Spleen (tissue), 11 donors: ENCODE results near the gene PINLYP. TPM values are rescaled to one million over a fixed set of nuclear protein-coding genes. Genes with fewer than 3 reads are reported as not detected.
"Not testable (repeated sequence)": the region's sequence is repeated elsewhere in the genome, so short reads cannot be mapped to it uniquely, and the experiment has no call there.

ENCODE experiments used
- DNase-seq: peaks from one replicate; pipeline ENCODE4 v3.0.0-alpha.2; 2020
- H3K27ac ChIP-seq, 8 donors: fragments of 200-600 bp; sonication (generic) in 7 of 8; 1 replicate in 4 of 8; 2 replicates in 4 of 8; pipeline versions ENCODE4 v1.5.0 to v1.8.0; 2016 to 2021; ENCODE audit warnings: inconsistent platforms in 4 of 8, mild to moderate bottlenecking in 4 of 8, moderate library complexity in 1 of 8
- H3K27me3 ChIP-seq, 7 donors: fragments of 200-600 bp; sonication (generic) in 6 of 7; replicated peaks in 1 of 7; 1 replicate in 4 of 7; 2 replicates in 3 of 7; pipeline versions ENCODE4 v1.5.0 to v1.8.0; 2016 to 2021; ENCODE audit warnings: inconsistent platforms in 3 of 7, mild to moderate bottlenecking in 1 of 7
- H3K36me3 ChIP-seq, 6 donors: fragments of 200-600 bp; sonication (generic) in 5 of 6; 1 replicate in 4 of 6; 2 replicates in 2 of 6; pipeline versions ENCODE4 v1.5.0 to v1.8.0; 2016 to 2021; ENCODE audit warnings: inconsistent platforms in 2 of 6
- H3K4me1 ChIP-seq, 6 donors: fragments of 200-600 bp; sonication (generic) in 5 of 6; 1 replicate in 3 of 6; 2 replicates in 3 of 6; pipeline versions ENCODE4 v1.5.0 to v1.8.0; 2016 to 2021; ENCODE audit warnings: inconsistent platforms in 3 of 6
- H3K4me3 ChIP-seq, 8 donors: fragments of 200-600 bp; sonication (generic) in 7 of 8; 1 replicate in 4 of 8; 2 replicates in 4 of 8; pipeline versions ENCODE4 v1.5.0 to v1.8.0; 2016 to 2021; ENCODE audit warnings: inconsistent platforms in 4 of 8, mild to moderate bottlenecking in 4 of 8, moderate library complexity in 2 of 8
- H3K9me3 ChIP-seq, 8 donors: fragments of 200-600 bp; sonication (generic) in 7 of 8; 1 replicate in 4 of 8; 2 replicates in 4 of 8; pipeline versions ENCODE4 v1.5.0 to v1.8.0; 2016 to 2021; ENCODE audit warnings: inconsistent platforms in 4 of 8
- POLR2A ChIP-seq, 3 donors: fragments of 450-650 bp; IDR thresholded peaks; one replicate each; pipeline ENCODE4 v1.5.1; 2017; ENCODE audit warnings: antibody characterized with exemption in 3 of 3, mild to moderate bottlenecking in 1 of 3
- POLR2AphosphoS5 ChIP-seq, 3 donors: sonication (generic); formaldehyde crosslinking; IDR thresholded peaks; one replicate each; pipeline ENCODE4 v1.5.1; 2017; ENCODE audit warnings: antibody characterized with exemption in 3 of 3
- WGBS, 5 donors: extraction: QIAGEN DNeasy Blood & Tissue Kit in 3 of 5; methylation state at CpG; one replicate each; pipeline versions ENCODE4 v1.1.5 to v1.1.7; 2013 to 2018; 5-methylcytosine and 5-hydroxymethylcytosine counted together
- intact Hi-C: fragments of 100-400 bp; cut with DNase I; formaldehyde crosslinking; loops from one replicate; pipeline ENCODE4 v1.15.0; 2023; ENCODE audit warnings: low total_unique reads
- polyA plus RNA-seq, 3 donors: library from polyadenylated mRNA; stranded (reverse); fragments of 200-250 nt; gene quantifications; one replicate each; pipeline ENCODE4 v1.2.1, GENCODE V29; 2013
- total RNA-seq, 7 donors: library from RNA; depleted of rRNA in 3 of 7; stranded (reverse); fragments of >200 nt in 3 of 7; fragmentation: NEBNext Ultra II Directional in 4 of 7; extraction: Animal tissue kit (Norgen Biotek cat#: 25700) in 4 of 7; gene quantifications; one replicate each; pipeline versions ENCODE4 v1.1.0 to v1.2.1, GENCODE V29; 2016 to 2021
- TF ChIP-seq, protein P1 (sequence below), 11 experiments: fragments of 200-600 bp in 7 of 11; fragments of 450-650 bp in 4 of 11; sonication (generic) in 4 of 11; IDR thresholded peaks in 8 of 11; conservative IDR thresholded peaks in 3 of 11; 1 replicate in 7 of 11; 2 replicates in 4 of 11; pipeline versions ENCODE4 v1.4.0 to v1.8.0; 2016 to 2021; ENCODE audit warnings: antibody characterized with exemption in 11 of 11, inconsistent platforms in 4 of 11, mild to moderate bottlenecking in 1 of 11
- donor health status: healthy with polysubstance abuse.
- donor health status: DM: no; HTN: no; CAD: no; lungs with moderate emphysema.
- donor health status: DM: no; HTN: no; CAD: no.
- donor health status: Bipolar disorder and iron deficiency.
- donor health status: healthy.
- donor health status: DM: no; HTN: no; CAD: no.
- donor health status: DM: yes; HTN: yes; CAD: no.

The PINLYP gene
- total and polyA plus RNA-seq, 10 donors, result 2.0 to 10.5 (median 5.1) TPM

GRCh38 chr19:43598445-43599240 lies 23.0 kb downstream of the PINLYP start:
- WGBS, 5 donors, result 95 to 97% (median 95%) methylated on average over 19 of the region's 19 CpGs
- no peak for TF ChIP-seq POLR2AphosphoS5 (IDR thresholded peaks at IDR 0.05)
- TF ChIP-seq, protein P1, sequence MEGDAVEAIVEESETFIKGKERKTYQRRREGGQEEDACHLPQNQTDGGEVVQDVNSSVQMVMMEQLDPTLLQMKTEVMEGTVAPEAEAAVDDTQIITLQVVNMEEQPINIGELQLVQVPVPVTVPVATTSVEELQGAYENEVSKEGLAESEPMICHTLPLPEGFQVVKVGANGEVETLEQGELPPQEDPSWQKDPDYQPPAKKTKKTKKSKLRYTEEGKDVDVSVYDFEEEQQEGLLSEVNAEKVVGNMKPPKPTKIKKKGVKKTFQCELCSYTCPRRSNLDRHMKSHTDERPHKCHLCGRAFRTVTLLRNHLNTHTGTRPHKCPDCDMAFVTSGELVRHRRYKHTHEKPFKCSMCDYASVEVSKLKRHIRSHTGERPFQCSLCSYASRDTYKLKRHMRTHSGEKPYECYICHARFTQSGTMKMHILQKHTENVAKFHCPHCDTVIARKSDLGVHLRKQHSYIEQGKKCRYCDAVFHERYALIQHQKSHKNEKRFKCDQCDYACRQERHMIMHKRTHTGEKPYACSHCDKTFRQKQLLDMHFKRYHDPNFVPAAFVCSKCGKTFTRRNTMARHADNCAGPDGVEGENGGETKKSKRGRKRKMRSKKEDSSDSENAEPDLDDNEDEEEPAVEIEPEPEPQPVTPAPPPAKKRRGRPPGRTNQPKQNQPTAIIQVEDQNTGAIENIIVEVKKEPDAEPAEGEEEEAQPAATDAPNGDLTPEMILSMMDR (IDR thresholded peaks at IDR 0.05 in 8 of 11, conservative IDR thresholded peaks at IDR 0.05 in 3 of 11), result no peak
- TF ChIP-seq POLR2A (IDR thresholded peaks at IDR 0.05), result no peak

DNA sequence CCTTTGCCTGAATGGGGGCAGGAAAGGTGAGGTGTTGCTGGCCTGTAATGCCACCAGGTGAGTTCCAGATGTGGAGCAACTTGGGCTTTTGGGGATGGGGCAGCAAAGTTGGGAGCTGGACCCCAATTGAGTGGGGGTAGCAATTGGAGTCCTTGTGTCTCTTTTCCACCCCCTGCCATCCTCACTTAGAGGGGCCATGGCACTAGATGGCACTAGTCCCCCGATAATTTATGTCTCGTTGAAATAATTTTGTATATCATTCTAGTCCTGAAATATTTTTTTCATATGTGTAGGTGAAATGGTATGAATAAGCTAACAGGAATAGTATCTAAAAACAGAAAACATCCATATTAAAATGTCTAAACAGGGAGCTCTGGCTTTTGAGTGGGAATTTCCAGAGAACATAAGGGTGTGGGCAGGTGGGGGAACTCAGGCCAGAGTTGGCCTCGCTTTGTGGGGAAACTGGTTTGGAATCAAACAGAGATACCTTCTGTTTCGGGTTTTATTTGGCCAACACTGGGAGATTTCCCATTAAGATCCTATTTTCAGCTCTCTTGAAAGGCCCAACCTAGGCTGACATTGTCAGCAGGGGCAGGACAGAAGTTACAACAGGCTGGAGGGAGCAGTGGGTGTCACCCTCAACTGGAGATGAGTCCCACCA lies 24.2 kb downstream of the PINLYP start:
- Histone ChIP-seq H3K36me3 (peaks cover 0 to 53% (median 21%) of the 10 kb centered on the region in 6 donors), H3K4me3 (no peak overlapping the region), H3K27ac (no peak overlapping the region), H3K4me1 (peaks cover 16 to 39% (median 29%) of the 10 kb centered on the region in 6 donors), H3K27me3 (no peaks in the 10 kb centered on the region), H3K9me3 (no peaks in the 10 kb centered on the region)
- intact Hi-C loops, result no loop called here
- TF ChIP-seq POLR2AphosphoS5 (IDR thresholded peaks at IDR 0.05) (no peak), POLR2A (IDR thresholded peaks at IDR 0.05) (no peak)
- TF ChIP-seq, protein P1 (IDR thresholded peaks at IDR 0.05 in 8 of 11, conservative IDR thresholded peaks at IDR 0.05 in 3 of 11), result no peak
- no peak for DNase-seq
- 86 to 95% (median 90%) methylated on average over 4 of the region's 4 CpGs for WGBS, 5 donors

More at GRCh38 chr19:43598445-43599240, 23.0 kb downstream of the PINLYP start:
- Histone ChIP-seq H3K4me3 (no peak overlapping the region), H3K36me3 (peaks cover 0 to 59% (median 21%) of the 10 kb centered on the region in 6 donors), H3K4me1 (peaks cover 24 to 51% (median 41%) of the 10 kb centered on the region in 6 donors), H3K27ac (peak overlapping the region in 2 of 8 donors; percentile 98), H3K27me3 (no peaks in the 10 kb centered on the region), H3K9me3 (no peaks in the 10 kb centered on the region)
- no peak for DNase-seq
- intact Hi-C loops, result no loop called here

DNA sequence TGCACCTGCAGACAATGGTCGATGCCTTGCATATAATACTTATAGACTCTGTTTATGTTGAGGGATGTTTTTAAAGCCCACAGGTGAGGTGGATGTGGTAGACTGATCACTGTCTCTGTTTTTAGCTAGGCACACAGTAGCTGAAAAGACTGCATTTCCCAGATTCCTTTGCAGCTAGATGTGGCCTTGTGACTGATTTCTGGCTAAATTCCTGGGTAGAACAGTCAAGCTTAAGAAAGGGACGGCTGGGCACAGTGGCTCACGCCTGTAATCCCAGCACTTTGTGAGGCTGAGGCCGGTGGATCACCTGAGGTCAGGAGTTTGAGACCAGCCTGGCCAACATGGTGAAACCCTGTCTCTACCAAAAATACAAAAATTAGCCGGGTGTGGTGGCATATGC lies 24.7 kb downstream of the PINLYP start:
- intact Hi-C loops, H3K4me3 ChIP-seq, H3K27ac ChIP-seq, H3K9me3 ChIP-seq, H3K27me3 ChIP-seq, DNase-seq: not testable (repeated sequence)
- H3K4me1 ChIP-seq, result peaks cover 12 to 34% (median 25%) of the 10 kb centered on the region in 6 donors
- peaks cover 0 to 53% (median 21%) of the 10 kb centered on the region in 6 donors for H3K36me3 ChIP-seq
- 80 to 96% (median 89%) methylated on average over 5 of the region's 5 CpGs for WGBS, 5 donors

GRCh38 chr19:43605875-43606568 lies 30.4 kb downstream of the PINLYP start:
- H3K27me3 ChIP-seq, result no peaks in the 10 kb centered on the region
- H3K4me1 ChIP-seq, result peaks cover 0 to 17% (median 0%) of the 10 kb centered on the region in 6 donors
- no peak overlapping the region for H3K27ac ChIP-seq
- no peak for DNase-seq
- intact Hi-C loops, result no loop called here
- H3K36me3 ChIP-seq, result peaks cover 0 to 59% (median 4%) of the 10 kb centered on the region in 6 donors
- 75 to 91% (median 85%) methylated on average over 7 of the region's 7 CpGs for whole genome bisulfite sequencing, 5 donors
- no peak overlapping the region for H3K4me3 ChIP-seq
- no peaks in the 10 kb centered on the region for H3K9me3 ChIP-seq
- TF ChIP-seq POLR2AphosphoS5 (IDR thresholded peaks at IDR 0.05) (no peak), POLR2A (IDR thresholded peaks at IDR 0.05) (no peak)
- TF ChIP-seq, protein P1 (IDR thresholded peaks at IDR 0.05 in 8 of 11, conservative IDR thresholded peaks at IDR 0.05 in 3 of 11), result no peak
